Loucy (cell line): Measurements from ENCODE around the gene LCE1D.

Experiments
- CTCF ChIP-seq: fragments of 200-600 bp; sonication (generic); conservative IDR thresholded peaks from 2 replicates; pipeline ENCODE4 v1.5.1; 2014; ENCODE audit warnings: mild to moderate bottlenecking, antibody characterized with exemption, low read length
- EZH2phosphoT487 ChIP-seq: fragments of 200-600 bp; IDR thresholded peaks from 2 replicates; pipeline ENCODE4 v1.6.1; 2018; ENCODE audit warnings: antibody characterized with exemption, mild to moderate bottlenecking, moderate library complexity, borderline replicate concordance

DNA sequence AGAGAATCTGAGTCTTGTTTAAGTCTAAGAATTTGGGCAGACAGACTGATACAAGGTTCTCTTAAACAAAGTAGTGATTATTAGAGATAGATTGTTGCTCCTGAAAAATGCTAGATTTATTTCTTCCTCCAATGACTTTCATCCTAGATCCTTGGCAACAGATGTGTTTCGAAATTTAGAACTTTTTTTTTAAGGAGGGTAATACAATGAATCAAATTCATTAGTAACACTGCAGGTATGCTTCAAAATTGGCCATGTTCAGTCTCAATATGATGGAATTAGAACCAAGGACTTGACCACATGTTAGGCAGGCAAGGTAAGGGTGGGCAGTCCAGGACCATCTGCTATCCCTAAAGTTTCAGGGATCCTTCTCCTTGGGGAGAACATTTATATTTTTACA, 26.1 kb upstream of the LCE1D start:
- no peak for TF ChIP-seq CTCF
- no peak for TF ChIP-seq EZH2phosphoT487
